ENCODE measurements around the gene HMGA1.

DNA sequence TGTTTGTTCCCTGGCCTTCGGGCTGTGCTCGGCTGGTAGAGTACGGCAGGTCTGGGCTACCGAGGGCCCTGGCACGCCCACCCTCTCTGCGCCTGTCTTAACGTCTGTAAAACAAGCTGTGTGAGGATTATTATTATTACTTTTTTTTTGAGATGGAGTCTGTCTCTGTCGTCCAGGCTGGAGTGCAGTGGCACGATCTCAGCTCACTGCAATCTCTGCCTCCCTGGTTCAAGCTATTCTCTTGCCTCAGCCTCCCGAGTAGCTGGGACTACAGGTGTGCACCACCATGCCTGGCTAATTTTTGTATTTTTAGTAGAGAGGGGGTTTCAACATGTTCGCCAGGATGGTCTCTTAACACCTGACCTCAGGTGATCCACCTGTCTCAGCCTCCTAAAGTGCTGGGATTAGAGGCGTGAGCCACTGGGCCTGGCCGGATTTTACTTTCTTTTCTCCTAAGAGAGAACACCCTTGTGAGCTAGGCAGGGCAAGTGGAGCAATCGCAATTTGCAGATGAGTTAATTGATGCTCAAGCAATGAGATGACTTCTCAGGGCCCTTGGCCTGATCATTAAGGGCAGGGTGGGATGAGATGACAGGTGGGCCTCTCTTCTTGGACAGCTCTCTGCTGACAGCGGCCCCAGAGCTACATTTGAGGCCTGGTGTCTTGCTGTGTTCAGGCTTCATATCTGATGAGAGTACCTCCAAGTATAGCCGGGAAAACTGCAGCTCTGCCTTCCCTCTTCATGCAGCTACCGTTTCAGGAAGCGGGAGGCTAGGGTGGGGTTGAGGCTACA lies 13.0 kb downstream of the HMGA1 start:
- TF ChIP-seq EZH2 (IDR thresholded peaks at IDR 0.05; ENCODE audit: low read depth, unreplicated experiment) (no peak), POLR2AphosphoS5 (IDR thresholded peaks at IDR 0.05; ENCODE audit: low read depth) (no peak), EZH2phosphoT487 (IDR thresholded peaks at IDR 0.05; ENCODE audit: unreplicated experiment) (no peak), CREB1 (CRISPR knock-in tag; IDR thresholded peaks at IDR 0.05; ENCODE audit: low read depth) (no peak), JUNB (IDR thresholded peaks at IDR 0.05; ENCODE audit: unreplicated experiment) (no peak), ZNF331 (CRISPR knock-in tag; IDR thresholded peaks at IDR 0.05; ENCODE audit: low read depth) (no peak), STAT1 (IDR thresholded peaks at IDR 0.05; ENCODE audit: unreplicated experiment) (no peak), ZNF114 (CRISPR knock-in tag; IDR thresholded peaks at IDR 0.05) (no peak)
- TF ChIP-seq, protein P1, sequence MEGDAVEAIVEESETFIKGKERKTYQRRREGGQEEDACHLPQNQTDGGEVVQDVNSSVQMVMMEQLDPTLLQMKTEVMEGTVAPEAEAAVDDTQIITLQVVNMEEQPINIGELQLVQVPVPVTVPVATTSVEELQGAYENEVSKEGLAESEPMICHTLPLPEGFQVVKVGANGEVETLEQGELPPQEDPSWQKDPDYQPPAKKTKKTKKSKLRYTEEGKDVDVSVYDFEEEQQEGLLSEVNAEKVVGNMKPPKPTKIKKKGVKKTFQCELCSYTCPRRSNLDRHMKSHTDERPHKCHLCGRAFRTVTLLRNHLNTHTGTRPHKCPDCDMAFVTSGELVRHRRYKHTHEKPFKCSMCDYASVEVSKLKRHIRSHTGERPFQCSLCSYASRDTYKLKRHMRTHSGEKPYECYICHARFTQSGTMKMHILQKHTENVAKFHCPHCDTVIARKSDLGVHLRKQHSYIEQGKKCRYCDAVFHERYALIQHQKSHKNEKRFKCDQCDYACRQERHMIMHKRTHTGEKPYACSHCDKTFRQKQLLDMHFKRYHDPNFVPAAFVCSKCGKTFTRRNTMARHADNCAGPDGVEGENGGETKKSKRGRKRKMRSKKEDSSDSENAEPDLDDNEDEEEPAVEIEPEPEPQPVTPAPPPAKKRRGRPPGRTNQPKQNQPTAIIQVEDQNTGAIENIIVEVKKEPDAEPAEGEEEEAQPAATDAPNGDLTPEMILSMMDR (conservative IDR thresholded peaks at IDR 0.05; ENCODE audit: low read depth in 2 of 2): no peak
- TF ChIP-seq, protein P2, sequence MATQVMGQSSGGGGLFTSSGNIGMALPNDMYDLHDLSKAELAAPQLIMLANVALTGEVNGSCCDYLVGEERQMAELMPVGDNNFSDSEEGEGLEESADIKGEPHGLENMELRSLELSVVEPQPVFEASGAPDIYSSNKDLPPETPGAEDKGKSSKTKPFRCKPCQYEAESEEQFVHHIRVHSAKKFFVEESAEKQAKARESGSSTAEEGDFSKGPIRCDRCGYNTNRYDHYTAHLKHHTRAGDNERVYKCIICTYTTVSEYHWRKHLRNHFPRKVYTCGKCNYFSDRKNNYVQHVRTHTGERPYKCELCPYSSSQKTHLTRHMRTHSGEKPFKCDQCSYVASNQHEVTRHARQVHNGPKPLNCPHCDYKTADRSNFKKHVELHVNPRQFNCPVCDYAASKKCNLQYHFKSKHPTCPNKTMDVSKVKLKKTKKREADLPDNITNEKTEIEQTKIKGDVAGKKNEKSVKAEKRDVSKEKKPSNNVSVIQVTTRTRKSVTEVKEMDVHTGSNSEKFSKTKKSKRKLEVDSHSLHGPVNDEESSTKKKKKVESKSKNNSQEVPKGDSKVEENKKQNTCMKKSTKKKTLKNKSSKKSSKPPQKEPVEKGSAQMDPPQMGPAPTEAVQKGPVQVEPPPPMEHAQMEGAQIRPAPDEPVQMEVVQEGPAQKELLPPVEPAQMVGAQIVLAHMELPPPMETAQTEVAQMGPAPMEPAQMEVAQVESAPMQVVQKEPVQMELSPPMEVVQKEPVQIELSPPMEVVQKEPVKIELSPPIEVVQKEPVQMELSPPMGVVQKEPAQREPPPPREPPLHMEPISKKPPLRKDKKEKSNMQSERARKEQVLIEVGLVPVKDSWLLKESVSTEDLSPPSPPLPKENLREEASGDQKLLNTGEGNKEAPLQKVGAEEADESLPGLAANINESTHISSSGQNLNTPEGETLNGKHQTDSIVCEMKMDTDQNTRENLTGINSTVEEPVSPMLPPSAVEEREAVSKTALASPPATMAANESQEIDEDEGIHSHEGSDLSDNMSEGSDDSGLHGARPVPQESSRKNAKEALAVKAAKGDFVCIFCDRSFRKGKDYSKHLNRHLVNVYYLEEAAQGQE (IDR thresholded peaks at IDR 0.05; ENCODE audit: unreplicated experiment): no peak
- TF ChIP-seq, protein P3, sequence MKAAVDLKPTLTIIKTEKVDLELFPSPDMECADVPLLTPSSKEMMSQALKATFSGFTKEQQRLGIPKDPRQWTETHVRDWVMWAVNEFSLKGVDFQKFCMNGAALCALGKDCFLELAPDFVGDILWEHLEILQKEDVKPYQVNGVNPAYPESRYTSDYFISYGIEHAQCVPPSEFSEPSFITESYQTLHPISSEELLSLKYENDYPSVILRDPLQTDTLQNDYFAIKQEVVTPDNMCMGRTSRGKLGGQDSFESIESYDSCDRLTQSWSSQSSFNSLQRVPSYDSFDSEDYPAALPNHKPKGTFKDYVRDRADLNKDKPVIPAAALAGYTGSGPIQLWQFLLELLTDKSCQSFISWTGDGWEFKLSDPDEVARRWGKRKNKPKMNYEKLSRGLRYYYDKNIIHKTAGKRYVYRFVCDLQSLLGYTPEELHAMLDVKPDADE (IDR thresholded peaks at IDR 0.05): no peak
